ENCODE measurements around the gene DMP1. TPM values are rescaled to one million over a fixed set of nuclear protein-coding genes. Genes with fewer than 3 reads are reported as not detected.

DMP1 gene
- total and polyA plus RNA-seq, 2 experiments from 2014 or later = 0.27 TPM; not detected in 1

- H3K9me3 Mint-ChIP-seq = peaks cover 22% of the 10 kb centered on the region
These were observed 57.3 kb downstream of the DMP1 start for GRCh38 chr4:87707279-87707918.

More at GRCh38 chr4:87707279-87707918, 57.3 kb downstream of the DMP1 start:
- Histone ChIP-seq H3K27me3 (ENCODE audit: insufficient read depth) (no peaks in the 10 kb centered on the region), H3K4me1 (ENCODE audit: insufficient read depth) (peaks cover 12% of the 10 kb centered on the region), H3K79me2 (replicated peaks; ENCODE audit: insufficient read depth) (no peaks in the 10 kb centered on the region), H3K4me3 (no peak overlapping the region), H2AFZ (peak overlapping the region; percentile 87), H3K27ac (ENCODE audit: low read depth) (no peak overlapping the region), H3F3A (replicated peaks; ENCODE audit: low read depth) (no peaks in the 10 kb centered on the region), H3K4me2 (no peak overlapping the region), H3K9me2 (ENCODE audit: insufficient read depth) (peaks cover 4% of the 10 kb centered on the region; the same call in 1 of the 2 replicates), H4K20me1 (replicated peaks; ENCODE audit: insufficient read depth) (no peaks in the 10 kb centered on the region), H3K36me3 (ENCODE audit: insufficient read depth) (no peaks in the 10 kb centered on the region)
- peaks cover 19% of the 10 kb centered on the region; the same call in 2 of the 3 replicates for H3K36me3 Mint-ChIP-seq (ENCODE audit: low read depth)
- TF ChIP-seq JUNB (IDR thresholded peaks at IDR 0.05; ENCODE audit: unreplicated experiment) = no peak
- no peak for TF ChIP-seq CTCF (conservative IDR thresholded peaks at IDR 0.05; ENCODE audit: low read depth in 2 of 2)
- TF ChIP-seq NANOG (IDR thresholded peaks at IDR 0.05; ENCODE audit: borderline replicate concordance) = no peak
- TF ChIP-seq REST (IDR thresholded peaks at IDR 0.05; ENCODE audit: unreplicated experiment) = no peak
- TF ChIP-seq EZH2 (IDR thresholded peaks at IDR 0.05; ENCODE audit: low read depth, unreplicated experiment) = no peak
- TF ChIP-seq ZNF114 (CRISPR knock-in tag; IDR thresholded peaks at IDR 0.05) = no peak
- no peak for TF ChIP-seq ZNF462 (CRISPR knock-in tag; IDR thresholded peaks at IDR 0.05)
- TF ChIP-seq EZH2phosphoT487 (IDR thresholded peaks at IDR 0.05; ENCODE audit: unreplicated experiment) = no peak
- TF ChIP-seq ETS1 (IDR thresholded peaks at IDR 0.05) = no peak
- TF ChIP-seq ZNF331 (CRISPR knock-in tag; IDR thresholded peaks at IDR 0.05; ENCODE audit: low read depth) = no peak
- TF ChIP-seq CREB1 (CRISPR knock-in tag; IDR thresholded peaks at IDR 0.05; ENCODE audit: low read depth) = no peak
- no peak for TF ChIP-seq POLR2AphosphoS5 (IDR thresholded peaks at IDR 0.05; ENCODE audit: low read depth)
- TF ChIP-seq STAT1 (IDR thresholded peaks at IDR 0.05; ENCODE audit: unreplicated experiment) = no peak
- peak; percentile 66 for ATAC-seq
- peaks cover 10% of the 10 kb centered on the region; the same call in 2 of the 3 replicates for H3K4me1 Mint-ChIP-seq
- DNase-seq (ENCODE audit: low spot score) = peak; percentile 2
- H3K4me3 Mint-ChIP-seq = no peak overlapping the region
- peak overlapping the region; percentile 21; the same call in 1 of the 2 replicates for H3K27ac Mint-ChIP-seq
- no peaks in the 10 kb centered on the region for H3K27me3 Mint-ChIP-seq (ENCODE audit: insufficient read depth, low read depth, poor library complexity)
